ENCODE measurements around the gene ANKRD13A. TPM values are rescaled to one million over a fixed set of nuclear protein-coding genes. Genes with fewer than 3 reads are reported as not detected.
"Not testable (repeated sequence)": the region's sequence is repeated elsewhere in the genome, so short reads cannot be mapped to it uniquely, and the experiment has no call there.

ANKRD13A gene
- total RNA-seq, 1 donor from 2014 or later = 22.5 TPM

DNA sequence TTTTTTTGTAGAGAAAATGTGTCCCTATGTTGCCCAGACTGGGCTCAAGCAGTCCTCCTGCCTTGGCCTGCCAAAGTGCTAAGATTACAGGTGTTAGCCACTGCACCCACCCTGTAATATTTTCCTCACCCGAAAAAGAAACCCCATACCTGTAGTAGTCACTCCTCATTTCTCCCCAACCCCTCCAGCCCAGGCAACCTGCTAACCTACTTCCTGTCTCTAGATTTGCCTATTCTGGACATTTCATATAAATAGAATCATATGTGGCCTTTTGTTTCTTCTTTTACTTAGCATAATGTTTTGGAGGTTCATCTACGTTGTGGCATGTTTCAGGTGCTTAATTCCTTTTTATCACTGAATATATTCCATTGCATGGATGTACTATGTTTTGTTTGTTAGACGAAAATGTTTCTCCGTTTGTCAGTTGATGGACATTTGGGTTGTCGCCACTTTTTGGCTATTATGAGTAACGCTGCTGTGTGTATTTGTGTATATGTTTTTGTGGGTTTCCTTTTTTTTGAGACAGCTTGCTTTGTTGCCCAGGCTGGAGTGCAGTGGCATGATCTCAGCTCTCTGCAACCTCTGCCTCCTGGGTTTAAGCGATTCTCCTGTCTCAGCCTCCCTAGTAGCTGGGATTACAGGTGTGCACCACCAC lies 6.2 kb downstream of the ANKRD13A start:
- Histone ChIP-seq H3K27me3 (ENCODE audit: insufficient read depth, low read length) (no peaks in the 10 kb centered on the region), H3K9ac (ENCODE audit: low read length) (no peak overlapping the region), H3K36me3 (ENCODE audit: insufficient read depth, low read length) (peaks cover 8% of the 10 kb centered on the region), H4K20me1 (ENCODE audit: insufficient read depth, low read length) (peaks cover 26% of the 10 kb centered on the region), H3K4me1 (ENCODE audit: insufficient read depth, low read length) (peaks cover 25% of the 10 kb centered on the region), H3K4me2 (ENCODE audit: low read length) (no peak overlapping the region), H3K27ac (ENCODE audit: low read depth, low read length) (no peak overlapping the region), H3K79me2 (ENCODE audit: insufficient read depth, low read length) (peaks cover 92% of the 10 kb centered on the region), H3K9me3 (ENCODE audit: insufficient read depth, low read depth, low read length) (no peaks in the 10 kb centered on the region), H3K4me3 (ENCODE audit: insufficient read depth, low read depth, low read length) (no peak overlapping the region), H2AFZ (ENCODE audit: low read depth, low read length) (no peak overlapping the region)
- Mint-ChIP-seq H3K36me3 (ENCODE audit: low read depth, unreplicated experiment) (no peaks in the 10 kb centered on the region), H3K27ac (ENCODE audit: unreplicated experiment) (no peak overlapping the region), H3K9me3 (ENCODE audit: unreplicated experiment) (no peaks in the 10 kb centered on the region), H3K4me1 (ENCODE audit: low read depth, unreplicated experiment) (no peaks in the 10 kb centered on the region), H3K27me3 (ENCODE audit: low read depth, unreplicated experiment) (no peaks in the 10 kb centered on the region), H3K4me3 (ENCODE audit: unreplicated experiment) (no peak overlapping the region)
- DNase-seq (ENCODE audit: low read depth) (no peak), FAIRE-seq (no peak)
- no peak for TF ChIP-seq EZH2 (IDR thresholded peaks at IDR 0.05; ENCODE audit: insufficient read depth, low read length)
- TF ChIP-seq, protein P1, sequence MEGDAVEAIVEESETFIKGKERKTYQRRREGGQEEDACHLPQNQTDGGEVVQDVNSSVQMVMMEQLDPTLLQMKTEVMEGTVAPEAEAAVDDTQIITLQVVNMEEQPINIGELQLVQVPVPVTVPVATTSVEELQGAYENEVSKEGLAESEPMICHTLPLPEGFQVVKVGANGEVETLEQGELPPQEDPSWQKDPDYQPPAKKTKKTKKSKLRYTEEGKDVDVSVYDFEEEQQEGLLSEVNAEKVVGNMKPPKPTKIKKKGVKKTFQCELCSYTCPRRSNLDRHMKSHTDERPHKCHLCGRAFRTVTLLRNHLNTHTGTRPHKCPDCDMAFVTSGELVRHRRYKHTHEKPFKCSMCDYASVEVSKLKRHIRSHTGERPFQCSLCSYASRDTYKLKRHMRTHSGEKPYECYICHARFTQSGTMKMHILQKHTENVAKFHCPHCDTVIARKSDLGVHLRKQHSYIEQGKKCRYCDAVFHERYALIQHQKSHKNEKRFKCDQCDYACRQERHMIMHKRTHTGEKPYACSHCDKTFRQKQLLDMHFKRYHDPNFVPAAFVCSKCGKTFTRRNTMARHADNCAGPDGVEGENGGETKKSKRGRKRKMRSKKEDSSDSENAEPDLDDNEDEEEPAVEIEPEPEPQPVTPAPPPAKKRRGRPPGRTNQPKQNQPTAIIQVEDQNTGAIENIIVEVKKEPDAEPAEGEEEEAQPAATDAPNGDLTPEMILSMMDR (IDR thresholded peaks at IDR 0.05; ENCODE audit: insufficient read depth, low read depth, low read length) = no peak

DNA sequence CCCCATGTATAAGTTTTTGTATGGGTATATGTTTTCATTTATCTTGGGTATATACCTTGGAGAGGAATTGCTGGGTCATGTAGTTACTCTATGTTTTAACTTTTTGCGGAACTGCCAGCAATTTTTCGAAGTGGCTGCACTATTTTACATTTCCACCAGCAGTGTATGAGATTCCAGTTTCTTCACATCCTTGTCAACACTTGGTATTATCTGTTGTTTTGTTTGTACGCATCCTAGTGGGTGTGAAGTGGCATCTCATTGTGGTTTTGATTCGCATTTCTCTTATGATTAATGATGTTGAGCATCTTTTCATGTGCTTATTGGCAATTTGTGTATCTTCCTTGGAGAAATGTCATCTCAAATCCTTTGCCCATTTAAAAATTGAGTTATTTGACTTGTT lies 6.9 kb downstream of the ANKRD13A start:
- Mint-ChIP-seq H3K9me3 (ENCODE audit: unreplicated experiment) (no peaks in the 10 kb centered on the region), H3K4me3 (ENCODE audit: unreplicated experiment) (no peak overlapping the region), H3K27me3 (ENCODE audit: low read depth, unreplicated experiment) (no peaks in the 10 kb centered on the region), H3K36me3 (ENCODE audit: low read depth, unreplicated experiment) (no peaks in the 10 kb centered on the region), H3K4me1 (ENCODE audit: low read depth, unreplicated experiment) (no peaks in the 10 kb centered on the region), H3K27ac (ENCODE audit: unreplicated experiment) (no peak overlapping the region)
- no peak for TF ChIP-seq EZH2 (IDR thresholded peaks at IDR 0.05; ENCODE audit: insufficient read depth, low read length)
- TF ChIP-seq, protein P1 (IDR thresholded peaks at IDR 0.05; ENCODE audit: insufficient read depth, low read depth, low read length) = no peak
- Histone ChIP-seq H3K4me3 (ENCODE audit: insufficient read depth, low read depth, low read length) (no peak overlapping the region), H3K36me3 (ENCODE audit: insufficient read depth, low read length) (peaks cover 8% of the 10 kb centered on the region), H3K27me3 (ENCODE audit: insufficient read depth, low read length) (no peaks in the 10 kb centered on the region), H3K9me3 (ENCODE audit: insufficient read depth, low read depth, low read length) (no peaks in the 10 kb centered on the region), H2AFZ (ENCODE audit: low read depth, low read length) (no peak overlapping the region), H3K9ac (ENCODE audit: low read length) (no peak overlapping the region), H3K4me1 (ENCODE audit: insufficient read depth, low read length) (peaks cover 22% of the 10 kb centered on the region), H3K27ac (ENCODE audit: low read depth, low read length) (no peak overlapping the region), H4K20me1 (ENCODE audit: insufficient read depth, low read length) (peaks cover 33% of the 10 kb centered on the region), H3K4me2 (ENCODE audit: low read length) (no peak overlapping the region), H3K79me2 (ENCODE audit: insufficient read depth, low read length) (peaks cover 94% of the 10 kb centered on the region)
- FAIRE-seq = no peak
- DNase-seq (ENCODE audit: low read depth) = no peak

DNA sequence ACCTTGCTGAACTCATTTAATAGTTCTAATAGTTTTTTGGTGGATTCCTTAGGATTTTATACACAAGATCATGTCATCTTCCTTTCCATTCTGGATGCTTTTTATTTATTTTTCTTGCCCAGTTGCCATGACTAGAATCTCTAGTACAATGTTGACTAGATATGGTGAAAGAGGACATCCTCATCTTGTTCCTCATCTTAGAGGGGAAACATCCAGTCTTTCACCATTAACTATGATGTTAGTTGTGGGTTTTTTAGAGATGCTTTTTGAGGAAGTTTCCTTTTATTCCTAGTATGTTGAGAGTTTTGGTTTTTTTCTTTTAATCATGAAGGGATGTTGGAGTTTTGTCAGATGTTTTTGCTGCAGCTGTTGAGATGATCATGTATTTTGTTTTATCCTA lies 8.7 kb downstream of the ANKRD13A start:
- no peak for FAIRE-seq
- Histone ChIP-seq H3K79me2 (ENCODE audit: insufficient read depth, low read length) (peaks cover 98% of the 10 kb centered on the region), H3K27me3 (ENCODE audit: insufficient read depth, low read length) (no peaks in the 10 kb centered on the region), H3K4me3 (ENCODE audit: insufficient read depth, low read depth, low read length) (no peak overlapping the region), H3K9me3 (ENCODE audit: insufficient read depth, low read depth, low read length) (no peaks in the 10 kb centered on the region), H2AFZ (ENCODE audit: low read depth, low read length) (no peak overlapping the region), H4K20me1 (ENCODE audit: insufficient read depth, low read length) (peaks cover 38% of the 10 kb centered on the region), H3K4me2 (ENCODE audit: low read length) (no peak overlapping the region), H3K9ac (ENCODE audit: low read length) (no peak overlapping the region), H3K27ac (ENCODE audit: low read depth, low read length) (no peak overlapping the region), H3K36me3 (ENCODE audit: insufficient read depth, low read length) (peaks cover 14% of the 10 kb centered on the region), H3K4me1 (ENCODE audit: insufficient read depth, low read length) (peaks cover 7% of the 10 kb centered on the region)
- no peak overlapping the region for H3K27ac Mint-ChIP-seq (ENCODE audit: unreplicated experiment)
- H3K4me3 Mint-ChIP-seq (ENCODE audit: unreplicated experiment) = no peak overlapping the region
- no peaks in the 10 kb centered on the region for H3K9me3 Mint-ChIP-seq (ENCODE audit: unreplicated experiment)
- H3K4me1 Mint-ChIP-seq (ENCODE audit: low read depth, unreplicated experiment) = no peaks in the 10 kb centered on the region
- H3K36me3 Mint-ChIP-seq (ENCODE audit: low read depth, unreplicated experiment) = no peaks in the 10 kb centered on the region
- no peak for TF ChIP-seq EZH2 (IDR thresholded peaks at IDR 0.05; ENCODE audit: insufficient read depth, low read length)
- TF ChIP-seq, protein P1 (IDR thresholded peaks at IDR 0.05; ENCODE audit: insufficient read depth, low read depth, low read length) = no peak
- no peak for DNase-seq (ENCODE audit: low read depth)
- H3K27me3 Mint-ChIP-seq (ENCODE audit: low read depth, unreplicated experiment) = no peaks in the 10 kb centered on the region

DNA sequence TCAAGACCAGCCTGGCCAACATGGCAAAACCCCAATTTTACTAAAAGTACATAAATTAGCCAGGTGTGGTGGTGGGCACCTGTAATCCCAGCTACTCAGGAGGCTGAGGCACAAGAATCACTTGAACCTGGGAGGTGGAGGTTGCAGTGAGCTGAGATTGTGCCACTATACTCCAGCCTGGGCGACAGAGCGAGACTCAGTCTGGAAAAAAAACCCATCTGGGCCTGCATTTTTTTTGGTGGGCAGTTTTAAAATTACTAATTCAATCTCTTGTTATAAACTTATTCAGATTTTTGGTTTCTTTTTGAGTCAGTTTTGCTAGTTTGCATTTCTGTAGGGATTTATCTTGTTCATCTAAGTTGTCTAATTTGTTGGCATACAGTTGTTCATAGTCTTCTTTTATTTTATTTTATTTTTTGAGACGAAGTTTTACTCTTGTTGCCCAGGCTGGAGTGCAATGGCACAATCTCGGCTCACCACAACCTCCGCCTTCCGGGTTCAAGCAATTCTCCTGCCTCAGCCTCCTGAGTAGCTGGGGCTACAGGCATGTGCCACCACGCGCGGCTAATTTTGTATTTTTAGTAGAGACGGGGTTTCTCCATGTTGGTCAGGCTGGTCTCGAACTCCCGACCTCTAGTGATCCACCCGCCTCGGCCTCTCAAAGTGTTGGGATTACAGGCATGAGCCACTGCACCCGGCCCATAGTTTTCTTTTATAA lies 9.6 kb downstream of the ANKRD13A start:
- H3K27ac Mint-ChIP-seq (ENCODE audit: unreplicated experiment); H3K9me3 ChIP-seq (ENCODE audit: insufficient read depth, low read depth, low read length); H3K9me3 Mint-ChIP-seq (ENCODE audit: unreplicated experiment); H3K4me3 ChIP-seq (ENCODE audit: insufficient read depth, low read depth, low read length); H3K27me3 ChIP-seq (ENCODE audit: insufficient read depth, low read length); H3K4me1 ChIP-seq (ENCODE audit: insufficient read depth, low read length); H3K27me3 Mint-ChIP-seq (ENCODE audit: low read depth, unreplicated experiment); H2AFZ ChIP-seq (ENCODE audit: low read depth, low read length); H3K36me3 Mint-ChIP-seq (ENCODE audit: low read depth, unreplicated experiment); H3K4me2 ChIP-seq (ENCODE audit: low read length); H3K27ac ChIP-seq (ENCODE audit: low read depth, low read length); DNase-seq (ENCODE audit: low read depth); H3K9ac ChIP-seq (ENCODE audit: low read length); FAIRE-seq; H3K4me1 Mint-ChIP-seq (ENCODE audit: low read depth, unreplicated experiment); H3K4me3 Mint-ChIP-seq (ENCODE audit: unreplicated experiment): not testable (repeated sequence)
- Histone ChIP-seq H3K79me2 (ENCODE audit: insufficient read depth, low read length) (peaks cover 90% of the 10 kb centered on the region), H4K20me1 (ENCODE audit: insufficient read depth, low read length) (peaks cover 38% of the 10 kb centered on the region), H3K36me3 (ENCODE audit: insufficient read depth, low read length) (peaks cover 15% of the 10 kb centered on the region)

Measured in astrocyte (in vitro differentiated cells and primary cell).